Skeletal muscle satellite cell (primary cell): ENCODE results near the gene APBA2.

Experiments used
- H3K27me3 ChIP-seq: 2 replicates; pipeline ENCODE4 v1.7.0; 2013; ENCODE audit warnings: low read length; ENCODE audit not compliant: control insufficient read depth, insufficient read depth
- H3K36me3 ChIP-seq: 2 replicates; pipeline ENCODE4 v1.7.0; 2013; ENCODE audit warnings: mild to moderate bottlenecking, control low read depth, low read length; ENCODE audit not compliant: insufficient read depth
- H3K4me1 ChIP-seq: 2 replicates; pipeline ENCODE4 v1.7.0; 2013; ENCODE audit warnings: low read length; ENCODE audit not compliant: control insufficient read depth, insufficient read depth
- H3K4me2 ChIP-seq: 2 replicates; pipeline ENCODE4 v1.7.0; 2013; ENCODE audit warnings: mild to moderate bottlenecking, low read length
- H3K4me3 ChIP-seq: 2 replicates; pipeline ENCODE4 v1.7.0; 2013; ENCODE audit warnings: low read length
- H3K9ac ChIP-seq: 2 replicates; pipeline ENCODE4 v1.7.0; 2013; ENCODE audit warnings: mild to moderate bottlenecking, low read depth, low read length, moderate library complexity
- H3K9me3 ChIP-seq: replicated peaks from 2 replicates; pipeline ENCODE4 v1.7.0; 2013; ENCODE audit warnings: mild to moderate bottlenecking, control low read depth, low read length

The APBA2 gene

GRCh38 chr15:28991236-28992171 lies 105.7 kb downstream of the APBA2 start:
- H3K4me3 ChIP-seq, result no peak overlapping the region
- H3K4me2 ChIP-seq, result no peak overlapping the region
- no peaks in the 10 kb centered on the region for H3K36me3 ChIP-seq
- H3K27me3 ChIP-seq, result no peaks in the 10 kb centered on the region
- no peaks in the 10 kb centered on the region for H3K4me1 ChIP-seq
- H3K9ac ChIP-seq, result no peak overlapping the region
- H3K9me3 ChIP-seq, result no peaks in the 10 kb centered on the region

- no peaks in the 10 kb centered on the region for H3K9me3 ChIP-seq
- H3K4me3 ChIP-seq, result no peak overlapping the region
- H3K4me2 ChIP-seq, result no peak overlapping the region
- H3K9ac ChIP-seq, result no peak overlapping the region
- no peaks in the 10 kb centered on the region for H3K4me1 ChIP-seq
- no peaks in the 10 kb centered on the region for H3K36me3 ChIP-seq
- H3K27me3 ChIP-seq, result no peaks in the 10 kb centered on the region
Measured at GRCh38 chr15:28992336-28992864, 106.6 kb downstream of the APBA2 start.

- Histone ChIP-seq H3K9me3 (no peaks in the 10 kb centered on the region), H3K9ac (no peak overlapping the region), H3K27me3 (no peaks in the 10 kb centered on the region), H3K4me1 (no peaks in the 10 kb centered on the region), H3K4me3 (no peak overlapping the region), H3K36me3 (no peaks in the 10 kb centered on the region), H3K4me2 (no peak overlapping the region)
Measured at GRCh38 chr15:28993051-28993719, 107.4 kb downstream of the APBA2 start.

GRCh38 chr15:28993720-28994053 lies 107.9 kb downstream of the APBA2 start:
- Histone ChIP-seq H3K9ac (no peak overlapping the region), H3K36me3 (no peaks in the 10 kb centered on the region), H3K9me3 (no peaks in the 10 kb centered on the region), H3K27me3 (no peaks in the 10 kb centered on the region), H3K4me3 (no peak overlapping the region), H3K4me2 (no peak overlapping the region), H3K4me1 (no peaks in the 10 kb centered on the region)

- Histone ChIP-seq H3K4me1 (no peaks in the 10 kb centered on the region), H3K9me3 (no peaks in the 10 kb centered on the region), H3K27me3 (no peaks in the 10 kb centered on the region), H3K9ac (no peak overlapping the region), H3K4me2 (no peak overlapping the region), H3K4me3 (no peak overlapping the region), H3K36me3 (no peaks in the 10 kb centered on the region)
Measured at GRCh38 chr15:28994142-28994830, 108.5 kb downstream of the APBA2 start.

GRCh38 chr15:28994831-28995596 lies 109.2 kb downstream of the APBA2 start:
- Histone ChIP-seq H3K4me1 (no peaks in the 10 kb centered on the region), H3K9me3 (no peaks in the 10 kb centered on the region), H3K27me3 (no peaks in the 10 kb centered on the region), H3K4me2 (no peak overlapping the region), H3K9ac (no peak overlapping the region), H3K36me3 (no peaks in the 10 kb centered on the region), H3K4me3 (no peak overlapping the region)

GRCh38 chr15:28995705-28996104 lies 109.9 kb downstream of the APBA2 start:
- Histone ChIP-seq H3K9me3 (no peaks in the 10 kb centered on the region), H3K4me1 (no peaks in the 10 kb centered on the region), H3K36me3 (no peaks in the 10 kb centered on the region)

GRCh38 chr15:28996289-28996688 lies 110.5 kb downstream of the APBA2 start:
- H3K4me1 ChIP-seq, result no peaks in the 10 kb centered on the region
- H3K36me3 ChIP-seq, result no peaks in the 10 kb centered on the region
- H3K27me3 ChIP-seq, result no peaks in the 10 kb centered on the region
- H3K9ac ChIP-seq, result no peak overlapping the region
- no peak overlapping the region for H3K4me3 ChIP-seq
- no peaks in the 10 kb centered on the region for H3K9me3 ChIP-seq
- H3K4me2 ChIP-seq, result no peak overlapping the region

More at GRCh38 chr15:28995705-28996104, 109.9 kb downstream of the APBA2 start:
- Histone ChIP-seq H3K9ac (no peak overlapping the region), H3K4me3 (no peak overlapping the region), H3K27me3 (no peaks in the 10 kb centered on the region), H3K4me2 (no peak overlapping the region)

GRCh38 chr15:28996953-28997352 lies 111.2 kb downstream of the APBA2 start:
- H3K27me3 ChIP-seq, result no peaks in the 10 kb centered on the region
- H3K4me1 ChIP-seq, result no peaks in the 10 kb centered on the region
- H3K4me3 ChIP-seq, result no peak overlapping the region

GRCh38 chr15:28997791-28998190 lies 112.0 kb downstream of the APBA2 start:
- H3K9me3 ChIP-seq, result no peaks in the 10 kb centered on the region
- no peak overlapping the region for H3K4me3 ChIP-seq
- H3K27me3 ChIP-seq, result no peaks in the 10 kb centered on the region
- H3K36me3 ChIP-seq, result no peaks in the 10 kb centered on the region
- H3K4me1 ChIP-seq, result no peaks in the 10 kb centered on the region
- no peak overlapping the region for H3K9ac ChIP-seq
- no peak overlapping the region for H3K4me2 ChIP-seq

More at GRCh38 chr15:28996953-28997352, 111.2 kb downstream of the APBA2 start:
- Histone ChIP-seq H3K36me3 (no peaks in the 10 kb centered on the region), H3K9me3 (no peaks in the 10 kb centered on the region), H3K9ac (no peak overlapping the region), H3K4me2 (no peak overlapping the region)

GRCh38 chr15:28998511-28998910 lies 112.7 kb downstream of the APBA2 start:
- H3K27me3 ChIP-seq, result no peaks in the 10 kb centered on the region
- no peaks in the 10 kb centered on the region for H3K36me3 ChIP-seq
- no peak overlapping the region for H3K9ac ChIP-seq
- no peak overlapping the region for H3K4me3 ChIP-seq
- no peak overlapping the region for H3K4me2 ChIP-seq
- no peaks in the 10 kb centered on the region for H3K9me3 ChIP-seq
- no peaks in the 10 kb centered on the region for H3K4me1 ChIP-seq
